Measurements from ENCODE around the gene DBT. TPM values are rescaled to one million over a fixed set of nuclear protein-coding genes. Genes with fewer than 3 reads are reported as not detected.

The DBT gene
- total RNA-seq, 2 donors from 2014 or later: 7.8 to 9.5 TPM

DNA sequence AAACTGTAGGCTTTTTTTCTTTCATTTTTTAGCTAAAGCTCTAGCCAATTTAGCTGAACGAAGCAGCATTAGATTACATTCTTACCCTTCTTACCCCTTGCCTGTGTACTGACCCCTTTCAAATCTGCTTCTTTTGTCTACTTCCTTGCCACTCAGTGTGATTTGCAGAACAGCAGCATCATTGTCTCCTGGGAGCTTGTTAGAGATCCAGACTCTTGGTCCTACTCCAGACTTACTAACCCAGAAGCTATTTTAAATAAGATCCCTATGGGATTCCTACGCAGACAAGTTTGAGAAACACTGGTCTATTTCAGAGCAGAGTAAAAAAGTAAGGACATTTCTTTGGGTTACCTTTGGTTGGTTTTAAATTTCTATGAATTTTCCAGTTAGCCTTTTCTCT lies 85.4 kb downstream of the DBT start:
- H3K9me3 ChIP-seq (ENCODE audit: control insufficient read depth, low read length, poor library complexity, severe bottlenecking): no peaks in the 10 kb centered on the region
- DNase-seq (no peak), ATAC-seq (no peak)
- Mint-ChIP-seq H3K4me3 (no peak overlapping the region), H3K27me3 (no peaks in the 10 kb centered on the region), H3K27ac (no peak overlapping the region), H3K36me3 (ENCODE audit: low read depth) (peaks cover 5% of the 10 kb centered on the region), H3K4me1 (no peaks in the 10 kb centered on the region)

DNA sequence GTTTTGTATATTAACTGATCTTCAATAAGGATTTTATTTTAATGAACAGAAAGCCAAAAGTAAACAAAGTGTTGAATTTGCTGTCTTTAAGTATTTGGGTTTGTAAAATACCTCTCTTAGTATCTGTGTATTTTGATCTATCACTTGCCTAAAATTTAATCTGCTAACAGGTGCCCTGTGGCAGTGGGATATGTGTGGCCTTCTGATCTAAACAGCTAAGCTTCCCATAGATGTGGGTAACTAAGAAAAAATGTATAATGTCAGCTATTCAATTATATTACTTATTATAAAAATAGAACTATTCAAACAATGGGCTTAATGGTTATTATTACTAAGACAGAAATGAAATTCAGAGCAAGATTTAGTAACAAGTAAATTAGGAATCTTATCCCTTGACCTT lies 86.8 kb downstream of the DBT start:
- Mint-ChIP-seq H3K4me3 (no peak overlapping the region), H3K4me1 (no peaks in the 10 kb centered on the region)
- no peak for ATAC-seq

DNA sequence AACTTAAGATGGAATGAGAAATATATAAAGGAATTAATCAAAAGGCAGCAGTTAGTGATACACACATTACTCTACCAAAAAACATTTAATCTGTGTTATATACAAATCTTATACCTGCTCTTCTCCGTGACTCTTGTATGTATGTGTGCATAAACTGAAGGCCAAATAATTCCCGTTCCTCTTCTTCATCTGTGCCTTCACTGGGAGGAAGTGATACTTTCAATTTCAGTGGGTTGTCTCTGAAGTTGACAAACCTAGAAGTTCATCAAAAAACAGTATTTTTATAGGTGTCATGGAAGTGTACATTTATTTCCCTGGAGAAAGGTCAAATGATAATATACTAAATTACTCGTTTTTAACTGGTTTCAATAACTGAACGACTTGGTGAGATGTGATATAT lies 97.4 kb downstream of the DBT start:
- no peak for ATAC-seq
- H3K9me3 ChIP-seq (ENCODE audit: control insufficient read depth, low read length, poor library complexity, severe bottlenecking): no peaks in the 10 kb centered on the region
- Mint-ChIP-seq H3K27me3 (no peaks in the 10 kb centered on the region), H3K4me3 (no peak overlapping the region), H3K36me3 (ENCODE audit: low read depth) (peaks cover 7% of the 10 kb centered on the region), H3K27ac (peak overlapping the region; percentile 86), H3K4me1 (peaks cover 7% of the 10 kb centered on the region)
- no peak for DNase-seq

More for the DNA sequence above, 86.8 kb downstream of the DBT start:
- H3K27ac Mint-ChIP-seq: no peak overlapping the region
- H3K36me3 Mint-ChIP-seq (ENCODE audit: low read depth): peaks cover 5% of the 10 kb centered on the region
- no peak for DNase-seq
- no peaks in the 10 kb centered on the region for H3K9me3 ChIP-seq (ENCODE audit: control insufficient read depth, low read length, poor library complexity, severe bottlenecking)
- H3K27me3 Mint-ChIP-seq: no peaks in the 10 kb centered on the region

DNA sequence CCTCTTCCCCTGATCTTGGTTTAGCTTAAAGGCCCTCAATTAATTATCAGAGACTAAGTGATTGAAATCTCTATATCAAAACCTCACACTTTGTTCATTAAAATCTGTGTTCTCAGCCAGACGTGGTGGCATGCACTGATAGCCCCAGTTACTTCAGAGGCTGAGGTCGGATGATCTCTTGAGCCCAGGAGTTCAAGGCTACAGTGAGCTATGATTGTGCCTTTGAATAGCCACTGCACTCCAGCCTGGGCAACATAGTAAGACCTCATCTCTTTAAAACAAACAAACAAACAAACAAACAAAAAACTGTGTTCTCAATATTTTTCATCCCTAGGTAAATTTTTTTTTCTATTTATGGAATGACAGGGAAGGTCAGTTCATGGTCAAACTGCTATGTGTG lies 98.0 kb downstream of the DBT start:
- Mint-ChIP-seq H3K27me3 (no peaks in the 10 kb centered on the region), H3K4me1 (peaks cover 7% of the 10 kb centered on the region), H3K36me3 (ENCODE audit: low read depth) (peaks cover 7% of the 10 kb centered on the region), H3K4me3 (no peak overlapping the region), H3K27ac (peak overlapping the region; percentile 86)
- H3K9me3 ChIP-seq (ENCODE audit: control insufficient read depth, low read length, poor library complexity, severe bottlenecking): no peaks in the 10 kb centered on the region
- ATAC-seq (no peak), DNase-seq (no peak)

DNA sequence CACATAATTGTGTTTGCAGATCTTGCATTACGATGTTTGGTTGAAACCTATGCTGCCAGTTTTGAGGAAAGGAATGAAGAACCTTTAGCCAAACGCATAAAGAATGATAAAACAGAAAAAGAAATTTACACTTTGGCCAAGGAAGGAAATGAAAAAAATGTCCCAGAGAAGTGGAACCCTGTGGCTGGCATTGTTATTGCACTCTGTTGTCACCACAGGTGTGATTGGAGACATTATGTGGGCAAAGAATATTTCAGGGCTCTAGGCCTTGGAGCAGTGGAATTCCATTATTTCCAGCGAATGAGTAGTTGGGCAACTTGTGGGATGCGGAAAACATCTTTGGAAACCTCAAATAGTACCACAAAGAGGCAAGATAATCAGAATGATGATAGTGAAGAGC lies 101.8 kb downstream of the DBT start:
- Mint-ChIP-seq H3K36me3 (ENCODE audit: low read depth) (peaks cover 17% of the 10 kb centered on the region), H3K4me3 (no peak overlapping the region)

DNA sequence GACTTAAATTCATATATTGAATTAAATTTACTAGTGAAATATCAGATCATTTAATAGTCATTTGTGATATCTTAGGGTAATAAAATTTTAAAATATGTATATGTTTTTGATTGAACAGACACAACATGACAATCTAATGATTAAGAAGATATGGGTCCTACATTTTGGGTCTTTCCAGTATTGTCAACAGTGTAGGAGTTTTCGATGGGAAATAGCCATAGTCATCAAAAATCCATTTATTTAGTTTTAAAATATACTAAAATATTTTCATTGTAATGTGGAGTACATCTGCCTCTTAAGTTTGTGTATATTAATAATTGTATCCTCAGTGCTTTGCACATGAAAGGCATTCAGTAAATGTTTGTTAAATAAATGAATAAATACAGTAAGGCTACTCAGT lies 102.7 kb downstream of the DBT start:
- peaks cover 24% of the 10 kb centered on the region for H3K36me3 Mint-ChIP-seq (ENCODE audit: low read depth)
- H3K9me3 ChIP-seq (ENCODE audit: control insufficient read depth, low read length, poor library complexity, severe bottlenecking): no peaks in the 10 kb centered on the region
- no peak overlapping the region for H3K27ac Mint-ChIP-seq
- ATAC-seq (no peak), DNase-seq (no peak)
- H3K4me1 Mint-ChIP-seq: peaks cover 17% of the 10 kb centered on the region
- H3K4me3 Mint-ChIP-seq: no peak overlapping the region
- H3K27me3 Mint-ChIP-seq: no peaks in the 10 kb centered on the region

More for the DNA sequence above, 101.8 kb downstream of the DBT start:
- ATAC-seq (no peak), DNase-seq (no peak)
- H3K9me3 ChIP-seq (ENCODE audit: control insufficient read depth, low read length, poor library complexity, severe bottlenecking): no peaks in the 10 kb centered on the region
- Mint-ChIP-seq H3K4me1 (peaks cover 16% of the 10 kb centered on the region), H3K27ac (no peak overlapping the region), H3K27me3 (no peaks in the 10 kb centered on the region)

DNA sequence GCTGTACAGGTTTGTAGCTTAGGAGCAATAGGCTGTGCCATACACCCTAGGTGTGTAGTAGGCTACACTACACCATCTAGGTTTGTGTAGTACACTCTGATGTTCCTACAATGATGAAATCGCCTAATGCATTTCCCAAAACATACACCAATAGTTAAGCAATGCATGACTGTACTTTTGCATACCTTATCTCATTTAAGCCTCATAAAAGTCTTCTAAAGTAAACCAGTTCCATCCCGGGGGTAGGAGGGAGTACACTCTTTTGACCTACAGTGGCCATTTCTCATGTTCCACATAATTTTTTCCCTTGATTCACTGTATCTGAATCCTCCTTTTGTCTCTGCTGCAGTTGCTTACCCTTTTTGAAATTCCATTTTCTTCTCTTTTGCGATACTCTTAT lies 104.5 kb downstream of the DBT start:
- Mint-ChIP-seq H3K4me3 (no peak overlapping the region), H3K36me3 (ENCODE audit: low read depth) (peaks cover 26% of the 10 kb centered on the region), H3K27ac (peak overlapping the region; percentile 79), H3K27me3 (no peaks in the 10 kb centered on the region), H3K4me1 (peaks cover 20% of the 10 kb centered on the region)
- H3K9me3 ChIP-seq (ENCODE audit: control insufficient read depth, low read length, poor library complexity, severe bottlenecking): no peaks in the 10 kb centered on the region
- ATAC-seq (no peak), DNase-seq (no peak)

DNA sequence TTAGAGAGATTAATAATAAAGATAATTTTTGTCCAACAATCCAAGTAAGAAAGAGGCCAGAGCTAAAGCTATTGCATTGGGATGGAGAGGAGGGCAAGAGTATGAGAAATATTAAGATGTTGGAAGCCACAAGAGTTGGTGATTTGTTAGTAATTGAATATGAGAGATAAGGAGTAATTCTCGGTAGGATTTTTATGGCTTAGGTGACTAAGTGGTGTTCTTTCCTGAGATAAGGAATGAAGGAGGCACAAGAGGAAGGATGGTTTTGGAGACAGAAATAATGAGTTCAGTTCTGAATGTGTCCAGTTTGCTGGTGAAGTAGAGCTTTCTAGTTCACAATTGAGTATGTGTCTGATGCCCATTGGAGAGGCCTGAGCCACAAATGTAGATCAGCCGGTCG lies 107.3 kb downstream of the DBT start:
- Mint-ChIP-seq H3K4me1 (peaks cover 20% of the 10 kb centered on the region), H3K27me3 (no peaks in the 10 kb centered on the region), H3K4me3 (no peak overlapping the region), H3K36me3 (ENCODE audit: low read depth) (peaks cover 28% of the 10 kb centered on the region), H3K27ac (peak overlapping the region; percentile 49)
- no peak for DNase-seq
- no peak for ATAC-seq
- no peaks in the 10 kb centered on the region for H3K9me3 ChIP-seq (ENCODE audit: control insufficient read depth, low read length, poor library complexity, severe bottlenecking)

DNA sequence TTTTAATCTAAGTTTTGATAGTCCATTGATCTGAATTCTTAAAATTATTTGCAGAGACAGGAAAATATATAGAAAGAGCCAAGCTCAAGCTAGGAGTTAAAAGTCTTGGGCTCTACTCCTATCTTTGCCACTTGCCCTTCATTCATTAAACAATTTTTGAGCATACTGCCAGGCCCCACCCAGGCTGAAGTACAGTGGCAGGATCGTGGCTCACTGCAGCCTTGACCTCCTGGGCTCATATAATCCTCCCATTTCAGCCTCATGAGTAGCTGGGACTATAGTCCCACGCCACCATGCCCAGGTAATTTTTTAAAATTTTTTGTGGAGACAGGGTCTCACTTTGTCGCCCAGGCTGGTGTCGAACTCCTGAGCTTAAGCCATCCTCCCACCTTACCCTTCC lies 108.4 kb downstream of the DBT start:
- DNase-seq: no peak
- Mint-ChIP-seq H3K36me3 (ENCODE audit: low read depth) (peaks cover 28% of the 10 kb centered on the region), H3K4me3 (no peak overlapping the region), H3K27ac (no peak overlapping the region), H3K4me1 (peaks cover 20% of the 10 kb centered on the region), H3K27me3 (no peaks in the 10 kb centered on the region)
- no peak for ATAC-seq
- no peaks in the 10 kb centered on the region for H3K9me3 ChIP-seq (ENCODE audit: control insufficient read depth, low read length, poor library complexity, severe bottlenecking)

DNA sequence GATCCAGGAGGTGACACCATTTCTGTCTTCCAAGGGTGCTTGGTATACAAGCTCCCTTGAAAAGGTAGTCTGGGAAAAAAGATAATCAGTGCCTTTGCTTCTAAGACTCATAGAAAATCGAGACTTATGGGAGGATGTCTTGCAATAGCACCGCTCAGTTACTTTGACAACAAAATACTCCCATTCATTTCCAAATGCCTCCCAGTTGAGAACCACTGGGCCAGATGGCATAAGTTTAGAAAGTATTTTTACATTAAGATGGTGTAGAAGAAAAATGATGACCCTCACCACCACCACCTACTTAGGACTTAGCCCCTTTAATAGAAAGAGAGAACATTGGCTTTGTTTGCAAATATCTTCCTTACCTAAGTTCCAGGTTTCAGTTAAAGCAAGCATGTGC lies 112.0 kb downstream of the DBT start:
- ATAC-seq (no peak), DNase-seq (no peak)
- Mint-ChIP-seq H3K27me3 (no peaks in the 10 kb centered on the region), H3K4me1 (peaks cover 23% of the 10 kb centered on the region), H3K4me3 (no peak overlapping the region), H3K27ac (no peak overlapping the region), H3K36me3 (ENCODE audit: low read depth) (peaks cover 18% of the 10 kb centered on the region)
- no peaks in the 10 kb centered on the region for H3K9me3 ChIP-seq (ENCODE audit: control insufficient read depth, low read length, poor library complexity, severe bottlenecking)

Other genes with a start within 250 kb of the DBT start
- gene SASS6, start 116.9 kb downstream of the DBT start, total RNA-seq: 1 to 10 TPM; 1.9 to 2.7 TPM
- 10 to 100 TPM; 10.0 to 10.4 TPM for gene TRMT13, start 116.7 kb downstream of the DBT start, total RNA-seq
- gene LRRC39, start 71.6 kb downstream of the DBT start, total RNA-seq: 1 to 10 TPM in 1 of 2 donors, under 1 TPM in 1; 0.97 to 2.1 TPM
- gene RTCA, start 16.4 kb upstream of the DBT start, total RNA-seq: 10 to 100 TPM; 43.6 to 44.4 TPM
- gene CDC14A, start 102.7 kb upstream of the DBT start, total RNA-seq: 100 to 1,000 TPM; 186 to 281 TPM